Measurements from ENCODE around the gene ITPR3. TPM values are rescaled to one million over a fixed set of nuclear protein-coding genes. Genes with fewer than 3 reads are reported as not detected.

Gene ITPR3
- 4.7 TPM for total RNA-seq

GRCh38 chr6:33620856-33621710 lies at the start of gene ITPR3:
TSS of gene ITPR3 (plus strand) at chr6:33621322. CDS start at chr6:33621603, 281 bp downstream.
- Histone ChIP-seq H3K4me3 (ENCODE audit: low read length in 3 of 3) (peak within 1 kb of the TSS; percentile 61 to 80 (median 75)), H3K27ac (ENCODE audit: low read depth, low read length) (peak within 1 kb of the TSS; percentile 36), H3K27me3 (ENCODE audit: control insufficient read depth in 3 of 3, insufficient read depth in 3 of 3, low read length in 3 of 3) (peaks cover 0 to 9% (median 0%) of the 10 kb centered on the region in 3 donors), H3K9ac (ENCODE audit: low read depth in 1 of 3, low read length in 3 of 3) (peak within 1 kb of the TSS; percentile 45 to 80 (median 69)), H3K9me3 (ENCODE audit: control insufficient read depth in 3 of 3, low read length in 3 of 3) (no peaks in the 10 kb centered on the region), H3K36me3 (ENCODE audit: control insufficient read depth in 3 of 3, insufficient read depth in 3 of 3, low read length in 3 of 3) (no peaks in the 10 kb centered on the region), H3K4me1 (ENCODE audit: control insufficient read depth in 3 of 3, insufficient read depth in 3 of 3, low read length in 3 of 3) (peaks cover 18 to 21% (median 19%) of the 10 kb centered on the region in 3 donors)

GRCh38 chr6:33571637-33572316 lies 49.3 kb upstream of the ITPR3 start:
- peaks cover 18 to 22% (median 21%) of the 10 kb centered on the region in 3 donors for H3K36me3 ChIP-seq (ENCODE audit: control insufficient read depth in 3 of 3, insufficient read depth in 3 of 3, low read length in 3 of 3)
- no peaks in the 10 kb centered on the region for H3K9me3 ChIP-seq (ENCODE audit: control insufficient read depth in 3 of 3, low read length in 3 of 3)
- peak overlapping the region; percentile 87 for H3K27ac ChIP-seq (ENCODE audit: low read depth, low read length)
- H3K4me1 ChIP-seq (ENCODE audit: control insufficient read depth in 3 of 3, insufficient read depth in 3 of 3, low read length in 3 of 3), result peaks cover 8 to 16% (median 11%) of the 10 kb centered on the region in 3 donors
- peak overlapping the region; percentile 89 to 93 (median 93) for H3K9ac ChIP-seq (ENCODE audit: low read depth in 1 of 3, low read length in 3 of 3)
- H3K27me3 ChIP-seq (ENCODE audit: control insufficient read depth in 3 of 3, insufficient read depth in 3 of 3, low read length in 3 of 3), result no peaks in the 10 kb centered on the region
- H3K4me3 ChIP-seq (ENCODE audit: low read length in 3 of 3), result peak overlapping the region; percentile 82 to 93 (median 84)

GRCh38 chr6:33575211-33575610 lies 45.9 kb upstream of the ITPR3 start:
- Histone ChIP-seq H3K27me3 (ENCODE audit: control insufficient read depth in 3 of 3, insufficient read depth in 3 of 3, low read length in 3 of 3) (no peaks in the 10 kb centered on the region), H3K9ac (ENCODE audit: low read depth in 1 of 3, low read length in 3 of 3) (no peak overlapping the region), H3K4me1 (ENCODE audit: control insufficient read depth in 3 of 3, insufficient read depth in 3 of 3, low read length in 3 of 3) (peaks cover 22 to 35% (median 28%) of the 10 kb centered on the region in 3 donors), H3K4me3 (ENCODE audit: low read length in 3 of 3) (no peak overlapping the region), H3K36me3 (ENCODE audit: control insufficient read depth in 3 of 3, insufficient read depth in 3 of 3, low read length in 3 of 3) (peaks cover 24 to 28% (median 25%) of the 10 kb centered on the region in 3 donors), H3K27ac (ENCODE audit: low read depth, low read length) (no peak overlapping the region), H3K9me3 (ENCODE audit: control insufficient read depth in 3 of 3, low read length in 3 of 3) (no peaks in the 10 kb centered on the region)

- Histone ChIP-seq H3K27ac (ENCODE audit: low read depth, low read length) (peak overlapping the region; percentile 30), H3K9me3 (ENCODE audit: control insufficient read depth in 3 of 3, low read length in 3 of 3) (no peaks in the 10 kb centered on the region), H3K36me3 (ENCODE audit: control insufficient read depth in 3 of 3, insufficient read depth in 3 of 3, low read length in 3 of 3) (peaks cover 24 to 28% (median 25%) of the 10 kb centered on the region in 3 donors), H3K4me1 (ENCODE audit: control insufficient read depth in 3 of 3, insufficient read depth in 3 of 3, low read length in 3 of 3) (peaks cover 16 to 27% (median 26%) of the 10 kb centered on the region in 3 donors), H3K4me3 (ENCODE audit: low read length in 3 of 3) (no peak overlapping the region), H3K27me3 (ENCODE audit: control insufficient read depth in 3 of 3, insufficient read depth in 3 of 3, low read length in 3 of 3) (no peaks in the 10 kb centered on the region), H3K9ac (ENCODE audit: low read depth in 1 of 3, low read length in 3 of 3) (no peak overlapping the region)
These were observed 44.5 kb upstream of the ITPR3 start for GRCh38 chr6:33576668-33577067.

GRCh38 chr6:33577106-33577535 lies 44.0 kb upstream of the ITPR3 start:
- Histone ChIP-seq H3K4me1 (ENCODE audit: control insufficient read depth in 3 of 3, insufficient read depth in 3 of 3, low read length in 3 of 3) (peaks cover 14 to 24% (median 22%) of the 10 kb centered on the region in 3 donors), H3K9ac (ENCODE audit: low read depth in 1 of 3, low read length in 3 of 3) (peak overlapping the region in 1 of 3 donors; percentile 40), H3K4me3 (ENCODE audit: low read length in 3 of 3) (no peak overlapping the region), H3K36me3 (ENCODE audit: control insufficient read depth in 3 of 3, insufficient read depth in 3 of 3, low read length in 3 of 3) (peaks cover 24 to 28% (median 25%) of the 10 kb centered on the region in 3 donors), H3K9me3 (ENCODE audit: control insufficient read depth in 3 of 3, low read length in 3 of 3) (no peaks in the 10 kb centered on the region), H3K27ac (ENCODE audit: low read depth, low read length) (peak overlapping the region; percentile 30), H3K27me3 (ENCODE audit: control insufficient read depth in 3 of 3, insufficient read depth in 3 of 3, low read length in 3 of 3) (no peaks in the 10 kb centered on the region)

GRCh38 chr6:33577718-33578117 lies 43.4 kb upstream of the ITPR3 start:
- Histone ChIP-seq H3K4me3 (ENCODE audit: low read length in 3 of 3) (no peak overlapping the region), H3K36me3 (ENCODE audit: control insufficient read depth in 3 of 3, insufficient read depth in 3 of 3, low read length in 3 of 3) (peaks cover 24 to 28% (median 25%) of the 10 kb centered on the region in 3 donors), H3K9me3 (ENCODE audit: control insufficient read depth in 3 of 3, low read length in 3 of 3) (no peaks in the 10 kb centered on the region), H3K27me3 (ENCODE audit: control insufficient read depth in 3 of 3, insufficient read depth in 3 of 3, low read length in 3 of 3) (no peaks in the 10 kb centered on the region), H3K4me1 (ENCODE audit: control insufficient read depth in 3 of 3, insufficient read depth in 3 of 3, low read length in 3 of 3) (peaks cover 14 to 23% (median 22%) of the 10 kb centered on the region in 3 donors), H3K27ac (ENCODE audit: low read depth, low read length) (no peak overlapping the region), H3K9ac (ENCODE audit: low read depth in 1 of 3, low read length in 3 of 3) (peak overlapping the region in 1 of 3 donors; percentile 40)

GRCh38 chr6:33578164-33578563 lies 43.0 kb upstream of the ITPR3 start:
- Histone ChIP-seq H3K4me1 (ENCODE audit: control insufficient read depth in 3 of 3, insufficient read depth in 3 of 3, low read length in 3 of 3) (peaks cover 14 to 23% (median 22%) of the 10 kb centered on the region in 3 donors), H3K4me3 (ENCODE audit: low read length in 3 of 3) (peak overlapping the region; percentile 24 to 41 (median 35)), H3K27me3 (ENCODE audit: control insufficient read depth in 3 of 3, insufficient read depth in 3 of 3, low read length in 3 of 3) (no peaks in the 10 kb centered on the region), H3K9me3 (ENCODE audit: control insufficient read depth in 3 of 3, low read length in 3 of 3) (no peaks in the 10 kb centered on the region), H3K27ac (ENCODE audit: low read depth, low read length) (peak overlapping the region; percentile 42), H3K9ac (ENCODE audit: low read depth in 1 of 3, low read length in 3 of 3) (peak overlapping the region in 1 of 3 donors; percentile 50), H3K36me3 (ENCODE audit: control insufficient read depth in 3 of 3, insufficient read depth in 3 of 3, low read length in 3 of 3) (peaks cover 24 to 28% (median 25%) of the 10 kb centered on the region in 3 donors)

GRCh38 chr6:33578588-33579011 lies 42.5 kb upstream of the ITPR3 start:
- peaks cover 14 to 23% (median 22%) of the 10 kb centered on the region in 3 donors for H3K4me1 ChIP-seq (ENCODE audit: control insufficient read depth in 3 of 3, insufficient read depth in 3 of 3, low read length in 3 of 3)
- H3K4me3 ChIP-seq (ENCODE audit: low read length in 3 of 3), result peak overlapping the region; percentile 35 to 81 (median 41)
- H3K27me3 ChIP-seq (ENCODE audit: control insufficient read depth in 3 of 3, insufficient read depth in 3 of 3, low read length in 3 of 3), result no peaks in the 10 kb centered on the region
- peak overlapping the region in 1 of 3 donors; percentile 50 for H3K9ac ChIP-seq (ENCODE audit: low read depth in 1 of 3, low read length in 3 of 3)
- H3K9me3 ChIP-seq (ENCODE audit: control insufficient read depth in 3 of 3, low read length in 3 of 3), result no peaks in the 10 kb centered on the region
- H3K36me3 ChIP-seq (ENCODE audit: control insufficient read depth in 3 of 3, insufficient read depth in 3 of 3, low read length in 3 of 3), result peaks cover 24 to 28% (median 25%) of the 10 kb centered on the region in 3 donors
- peak overlapping the region; percentile 42 for H3K27ac ChIP-seq (ENCODE audit: low read depth, low read length)

- Histone ChIP-seq H3K27ac (ENCODE audit: low read depth, low read length) (peak within 1 kb of the TSS; percentile 70), H3K4me3 (ENCODE audit: low read length in 3 of 3) (peak within 1 kb of the TSS; percentile 81 to 83 (median 83)), H3K27me3 (ENCODE audit: control insufficient read depth in 3 of 3, insufficient read depth in 3 of 3, low read length in 3 of 3) (no peaks in the 10 kb centered on the region), H3K36me3 (ENCODE audit: control insufficient read depth in 3 of 3, insufficient read depth in 3 of 3, low read length in 3 of 3) (peaks cover 11 to 16% (median 14%) of the 10 kb centered on the region in 3 donors), H3K4me1 (ENCODE audit: control insufficient read depth in 3 of 3, insufficient read depth in 3 of 3, low read length in 3 of 3) (peaks cover 14 to 23% (median 23%) of the 10 kb centered on the region in 3 donors), H3K9me3 (ENCODE audit: control insufficient read depth in 3 of 3, low read length in 3 of 3) (no peaks in the 10 kb centered on the region), H3K9ac (ENCODE audit: low read depth in 1 of 3, low read length in 3 of 3) (peak within 1 kb of the TSS; percentile 79 to 93 (median 88))
These were observed 41.1 kb upstream of the ITPR3 start, which contains the start of gene BAK1 for GRCh38 chr6:33579828-33580714. TSS of gene BAK1 (minus strand) at chr6:33580276. CDS start at chr6:33577604, 2,672 bp downstream.

Data from skeletal muscle tissue (tissue), 4 donors.